ENCODE data around the gene EIF3L.

DNA sequence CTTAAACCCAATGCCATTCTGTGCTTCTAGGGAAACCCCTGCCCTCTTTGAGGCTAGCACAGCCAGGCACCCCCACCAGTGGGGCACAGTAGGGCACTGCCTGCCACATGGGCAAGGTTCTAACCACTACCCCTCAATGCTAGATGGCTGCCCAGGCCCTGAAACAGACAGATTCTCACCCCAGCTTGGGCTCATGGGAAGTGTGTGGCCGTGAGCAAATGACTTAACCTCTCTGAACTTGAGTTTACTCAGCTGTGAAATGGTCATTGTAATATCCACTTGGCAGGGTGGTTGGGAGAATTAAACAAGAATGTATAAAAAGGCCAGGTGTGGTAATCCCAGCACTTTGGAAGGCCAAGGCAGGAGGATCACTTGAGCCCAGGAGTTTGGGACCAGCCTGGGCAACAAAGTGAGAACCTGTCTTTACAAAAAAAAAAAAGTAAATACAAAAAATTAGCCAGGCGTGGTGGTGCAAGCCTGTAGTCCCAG is 81.8 kb downstream of the EIF3L start:
- TF ChIP-seq RARB (CRISPR knock-in tag; IDR thresholded peaks at IDR 0.05) = no peak
- TF ChIP-seq SNAI2 (CRISPR knock-in tag; IDR thresholded peaks at IDR 0.05) = no peak
- no peak for TF ChIP-seq TCF4 (CRISPR knock-in tag; IDR thresholded peaks at IDR 0.05; ENCODE audit: borderline replicate concordance)
- no peak for TF ChIP-seq ESRRG (CRISPR knock-in tag; IDR thresholded peaks at IDR 0.05)
- TF ChIP-seq TSHZ2 (CRISPR knock-in tag; IDR thresholded peaks at IDR 0.05) = no peak
- no peak for TF ChIP-seq ZNF565 (CRISPR knock-in tag; conservative IDR thresholded peaks at IDR 0.05; ENCODE audit: low read depth)
- TF ChIP-seq ZFP3 (CRISPR knock-in tag; IDR thresholded peaks at IDR 0.05) = no peak
- no peak for TF ChIP-seq PPARA (CRISPR knock-in tag; IDR thresholded peaks at IDR 0.05; ENCODE audit: borderline replicate concordance)
- TF ChIP-seq ZNF70 (CRISPR knock-in tag; IDR thresholded peaks at IDR 0.05) = no peak
- TF ChIP-seq ARNTL (CRISPR knock-in tag; IDR thresholded peaks at IDR 0.05; ENCODE audit: borderline replicate concordance, low read depth) = no peak
